GM12878 (cell line): Measurements from ENCODE around the gene SV2B. TPM values are rescaled to one million over a fixed set of nuclear protein-coding genes. Genes with fewer than 3 reads are reported as not detected.

Experiments used
- ATAC-seq: fragments of 200-7000 bp; cut with Tn5 transposase; 3 replicates; pipeline ENCODE4 v1.9.1; 2020; ENCODE audit warnings: mild to moderate bottlenecking, moderate library complexity
- BruUV-seq: library from RNA; stranded (reverse); fragments of 400-500 nt; replicated peaks from 2 replicates; lab custom pipeline; 2021; lab: Mats Ljungman, UMichigan
- CTCF ChIA-PET: fragments of 300-600 bp; sonication (Branson Sonifier 250); formaldehyde crosslinking; extraction: SDS; loops from one replicate; lab custom pipeline; 2021; ENCODE audit warnings: inconsistent platforms; lab: Yijun Ruan, JAX
- POLR2A ChIA-PET: fragments of 350-600 bp; formaldehyde crosslinking; extraction: SDS; loops from one replicate; lab custom pipeline; 2021; ENCODE audit warnings: inconsistent platforms; lab: Charles Lee
- RAD21 ChIA-PET: fragments of 300-600 bp; sonication (Branson Sonifier 250); formaldehyde crosslinking; loops from one replicate; lab custom pipeline; 2023; ENCODE audit warnings: antibody characterized with exemption; ENCODE audit not compliant: unreplicated experiment; lab: Charles Lee
- SMC1A ChIA-PET: fragments of 300-600 bp; sonication (Branson Sonifier 250); formaldehyde crosslinking; loops from one replicate; lab custom pipeline; 2023; ENCODE audit not compliant: unreplicated experiment, uncharacterized antibody; lab: Charles Lee
- DNase-seq: peaks from one replicate; pipeline ENCODE4 v3.0.0-alpha.2; 2011; ENCODE audit warnings: low read depth, low spot score
- FAIRE-seq: peaks from 3 replicates; lab custom pipeline; 2011; peaks lifted over from hg19 to GRCh38; lab: Jason Lieb, UNC
- H2AFZ ChIP-seq: 2 replicates; pipeline ENCODE4 v1.6.0; 2011; ENCODE audit warnings: low read depth, low read length, control low read depth; ENCODE audit not compliant: control insufficient read depth
- H3K27ac ChIP-seq: 2 replicates; pipeline ENCODE4 v1.5.1; 2011; ENCODE audit warnings: control low read depth; ENCODE audit not compliant: control insufficient read depth, insufficient read depth
- H3K27me3 ChIP-seq, 2 experiments: replicated peaks in 1 of 2; 2 replicates each; pipeline versions ENCODE4 v1.6.0 to v1.6.1; 2011; ENCODE audit warnings: low read length in 1 of 2; ENCODE audit not compliant: control insufficient read depth in 2 of 2, insufficient read depth in 2 of 2
- H3K36me3 ChIP-seq, 2 experiments: 2 replicates each; pipeline ENCODE4 v1.5.1; 2011; ENCODE audit warnings: low read length in 1 of 2; ENCODE audit not compliant: control insufficient read depth in 2 of 2, insufficient read depth in 2 of 2
- H3K4me1 ChIP-seq: 2 replicates; pipeline ENCODE4 v1.6.1; 2011; ENCODE audit warnings: mild to moderate bottlenecking, low read length, moderate library complexity, mixed read lengths; ENCODE audit not compliant: control insufficient read depth, insufficient read depth
- H3K4me2 ChIP-seq: 2 replicates; pipeline ENCODE4 v1.6.0; 2011; ENCODE audit warnings: control low read depth; ENCODE audit not compliant: control insufficient read depth, insufficient read depth
- H3K4me3 ChIP-seq: fragments of 200-600 bp; sonication (generic); 2 replicates; pipeline ENCODE4 v1.5.1; 2016
- H3K79me2 ChIP-seq: 2 replicates; pipeline ENCODE4 v1.6.0; 2011; ENCODE audit warnings: low read length; ENCODE audit not compliant: control insufficient read depth, insufficient read depth
- H3K9ac ChIP-seq: 2 replicates; pipeline ENCODE4 v1.8.0; 2011; ENCODE audit warnings: low read length, control low read depth, mixed read lengths; ENCODE audit not compliant: control insufficient read depth, insufficient read depth
- H3K9me3 ChIP-seq: replicated peaks from 3 replicates; pipeline ENCODE4 v1.5.1; 2011; ENCODE audit warnings: mild to moderate bottlenecking, low read length; ENCODE audit not compliant: control insufficient read depth, insufficient read depth
- H4K20me1 ChIP-seq: 2 replicates; pipeline ENCODE4 v1.6.0; 2011; ENCODE audit not compliant: control insufficient read depth, insufficient read depth
- BACH1 ChIP-seq: fragments of 450-650 bp; IDR thresholded peaks from 2 replicates; pipeline ENCODE4 v1.6.1; 2017; ENCODE audit warnings: mild to moderate bottlenecking, borderline replicate concordance
- EED ChIP-seq: sonication (generic); IDR thresholded peaks from 2 replicates; pipeline ENCODE4 v1.6.1; 2016; ENCODE audit warnings: antibody characterized with exemption, low read depth
- ELK1 ChIP-seq: IDR thresholded peaks from 2 replicates; pipeline ENCODE4 v1.6.1; 2012; ENCODE audit warnings: low read depth, low read length, improper control_type of control experiment
- ETV6 ChIP-seq, 2 experiments: fragments of 450-650 bp in 1 of 2; IDR thresholded peaks in 1 of 2; conservative IDR thresholded peaks in 1 of 2; 2 replicates each; pipeline ENCODE4 v1.6.1; 2014; ENCODE audit warnings: antibody characterized with exemption in 1 of 2, borderline replicate concordance in 1 of 2, low read depth in 1 of 2, mild to moderate bottlenecking in 1 of 2, moderate library complexity in 1 of 2
- IRF4 ChIP-seq: IDR thresholded peaks from 2 replicates; pipeline ENCODE4 v1.6.1; 2011; ENCODE audit warnings: low read depth, low read length
- JUNB ChIP-seq: IDR thresholded peaks from 2 replicates; pipeline ENCODE4 v1.6.1; 2016; ENCODE audit warnings: antibody characterized with exemption, mild to moderate bottlenecking
- MLLT1 ChIP-seq: fragments of 450-650 bp; IDR thresholded peaks from 2 replicates; pipeline ENCODE4 v1.6.1; 2016; ENCODE audit warnings: mild to moderate bottlenecking
- NFYA ChIP-seq: IDR thresholded peaks from 2 replicates; pipeline ENCODE4 v1.6.1; 2011; ENCODE audit warnings: low read depth, mild to moderate bottlenecking, low read length, improper control_type of control experiment, borderline replicate concordance
- PAX5 ChIP-seq: IDR thresholded peaks from 2 replicates; pipeline ENCODE4 v1.6.1; 2011; ENCODE audit warnings: low read depth, low read length, borderline replicate concordance
- RBBP5 ChIP-seq: fragments of 200-600 bp; sonication (generic); conservative IDR thresholded peaks from 2 replicates; pipeline ENCODE4 v1.6.1; 2016
- RELB ChIP-seq: fragments of 450-650 bp; IDR thresholded peaks from 2 replicates; pipeline ENCODE4 v1.6.1; 2017; ENCODE audit warnings: low read depth, mild to moderate bottlenecking, moderate library complexity
- SRF ChIP-seq, 2 experiments: IDR thresholded peaks; 2 replicates each; pipeline ENCODE4 v1.6.1; 2011; ENCODE audit warnings: low read depth in 2 of 2, low read length in 2 of 2, mild to moderate bottlenecking in 1 of 2, moderate library complexity in 1 of 2
- TAF1 ChIP-seq: IDR thresholded peaks from 2 replicates; pipeline ENCODE4 v1.6.1; 2011; ENCODE audit warnings: mild to moderate bottlenecking, low read depth, low read length, borderline replicate concordance
- ZBTB33 ChIP-seq: fragments of 450-650 bp; IDR thresholded peaks from 2 replicates; pipeline ENCODE4 v1.6.1; 2017; ENCODE audit warnings: mild to moderate bottlenecking
- ZNF274 ChIP-seq: IDR thresholded peaks from one replicate; pipeline ENCODE4 v1.8.0; 2011; ENCODE audit not compliant: insufficient read length, insufficient read depth
- WGBS: methylation state at CpG from one replicate; pipeline ENCODE4 v1.1.6; 2016; ENCODE audit warnings: low lambda C conversion rate; ENCODE audit not compliant: insufficient replicate concordance, insufficient coverage; ENCODE audit errors: missing lambda C conversion rate; 5-methylcytosine and 5-hydroxymethylcytosine counted together
- in situ Hi-C: fragments of 300-500 bp; cut with MboI; formaldehyde crosslinking; loops from 9 replicates; pipeline ENCODE4 v1.14.3; 2018; ENCODE audit warnings: mixed read lengths
- intact Hi-C: fragments of 100-400 bp; cut with micrococcal nuclease; formaldehyde crosslinking; loops from one replicate; pipeline ENCODE4 v1.14.2; 2022; ENCODE audit not compliant: unreplicated experiment
- polyA plus RNA-seq, 11 experiments: library from polyadenylated mRNA; depleted of rRNA in 4 of 11; unstranded in 6 of 11; stranded (reverse) in 5 of 11; fragments of >200 nt; fragmentation: Nextera tagmentation in 4 of 11; fragmentation: Illumina TruSeq in 1 of 11; extraction: Ambion mirVana in 4 of 11; extraction: Trizol in 1 of 11; gene quantifications; 1 replicate in 1 of 11; 2 replicates in 10 of 11; pipeline versions ENCODE4 v1.2.1 to v1.2.3, GENCODE V29; 2011 to 2016; ENCODE audit warnings: inconsistent platforms in 2 of 11, missing spikeins in 2 of 11, low read depth in 1 of 11
- total RNA-seq, 4 experiments: library from RNA; depleted of rRNA in 3 of 4; stranded (reverse); fragments of >200 nt in 3 of 4; fragmentation: Illumina TruSeq in 1 of 4; extraction: Trizol in 1 of 4; gene quantifications; 2 replicates each; pipeline versions ENCODE4 v1.2.1 to v1.2.3, GENCODE V29; 2013 to 2021

Gene SV2B
- total and polyA plus RNA-seq, 10 of the 15 experiments (the other 5 are each of a cell fraction or from before 2014, with no cell fraction given), result 0.03 to 1.7 (median 1.3) TPM

- TF ChIP-seq ETV6 (conservative IDR thresholded peaks at IDR 0.05 in 1 of 2, IDR thresholded peaks at IDR 0.05 in 1 of 2; ENCODE audit: borderline replicate concordance in 1 of 2, low read depth in 1 of 2), result no peak
Observed at GRCh38 chr15:91182101-91182500, 82.0 kb downstream of the SV2B start (continued).

GRCh38 chr15:91183596-91183995, 83.5 kb downstream of the SV2B start:
- no peaks in the 10 kb centered on the region for H3K36me3 ChIP-seq
- no TSS peak for BruUV-seq
- FAIRE-seq, result no peak
- no peak overlapping the region for H3K9ac ChIP-seq
- no peak overlapping the region for H3K27ac ChIP-seq
- in situ Hi-C loops, result no loop called here
- ChIA-PET SMC1A (no interaction called here), POLR2A (no interaction called here), CTCF (no interaction called here), RAD21 (no interaction called here)
- ATAC-seq, result no peak
- H3K27me3 ChIP-seq, result peaks cover 0 to 2% of the 10 kb centered on the region in 2 experiments; a peak in 2 of 4 replicates
- no peak overlapping the region for H2AFZ ChIP-seq
- no peaks in the 10 kb centered on the region for H3K4me1 ChIP-seq
- DNase-seq, result no peak
- no peaks in the 10 kb centered on the region for H3K79me2 ChIP-seq
- intact Hi-C loops, result no loop called here
- H4K20me1 ChIP-seq, result no peaks in the 10 kb centered on the region
- no peak overlapping the region for H3K4me2 ChIP-seq
- TF ChIP-seq NFYA, result no peak
- no peak for TF ChIP-seq RBBP5
- TF ChIP-seq ZBTB33, result no peak
- TF ChIP-seq RELB, result no peak
- TF ChIP-seq ZNF274, result no peak
- TF ChIP-seq ELK1, result no peak
- no peak for TF ChIP-seq MLLT1
- TF ChIP-seq IRF4, result no peak
- TF ChIP-seq PAX5, result no peak
- TF ChIP-seq BACH1, result no peak
- TF ChIP-seq JUNB, result no peak
- TF ChIP-seq TAF1, result no peak
- no peak for TF ChIP-seq SRF (IDR thresholded peaks at IDR 0.05; ENCODE audit: low read depth in 2 of 2, low read length in 2 of 2)
- no peak for TF ChIP-seq EED
- no peaks in the 10 kb centered on the region for H3K9me3 ChIP-seq
- H3K4me3 ChIP-seq, result no peak overlapping the region
- 10% methylated on average over 6 of the region's 6 CpGs for WGBS
